ENCODE measurements around the gene GPR39.
A peak's percentile ranks its signal among the peaks of the same experiment; 100 is the strongest.

Gene GPR39

DNA sequence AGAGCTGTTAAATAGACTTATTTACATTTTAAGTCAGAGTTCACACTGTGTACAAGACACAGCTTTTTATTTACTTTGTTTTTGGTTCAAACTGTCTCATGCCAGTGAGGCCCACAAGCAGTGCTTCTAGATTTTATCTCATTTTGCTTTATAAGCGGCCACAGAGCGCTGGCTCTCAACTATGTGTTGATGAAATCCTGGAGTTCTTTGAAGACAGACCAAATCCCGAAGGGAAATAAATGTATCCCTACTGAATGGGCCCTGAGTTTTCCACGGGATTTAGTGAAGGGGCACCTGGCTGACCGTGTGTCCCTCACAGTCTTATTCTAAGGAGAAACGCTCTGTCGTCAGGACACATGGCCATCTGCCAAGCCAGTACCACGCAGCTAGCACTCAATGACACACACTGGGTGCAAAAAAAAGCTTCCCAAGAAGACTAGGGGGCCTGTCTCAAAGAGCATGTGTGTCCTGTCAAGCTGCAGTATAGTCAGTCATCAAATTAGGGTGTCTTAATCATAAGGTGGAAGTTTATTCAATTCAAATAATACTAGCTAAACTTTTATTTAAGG is 230.0 kb downstream of the GPR39 start:
- DNase-seq = no peak

DNA sequence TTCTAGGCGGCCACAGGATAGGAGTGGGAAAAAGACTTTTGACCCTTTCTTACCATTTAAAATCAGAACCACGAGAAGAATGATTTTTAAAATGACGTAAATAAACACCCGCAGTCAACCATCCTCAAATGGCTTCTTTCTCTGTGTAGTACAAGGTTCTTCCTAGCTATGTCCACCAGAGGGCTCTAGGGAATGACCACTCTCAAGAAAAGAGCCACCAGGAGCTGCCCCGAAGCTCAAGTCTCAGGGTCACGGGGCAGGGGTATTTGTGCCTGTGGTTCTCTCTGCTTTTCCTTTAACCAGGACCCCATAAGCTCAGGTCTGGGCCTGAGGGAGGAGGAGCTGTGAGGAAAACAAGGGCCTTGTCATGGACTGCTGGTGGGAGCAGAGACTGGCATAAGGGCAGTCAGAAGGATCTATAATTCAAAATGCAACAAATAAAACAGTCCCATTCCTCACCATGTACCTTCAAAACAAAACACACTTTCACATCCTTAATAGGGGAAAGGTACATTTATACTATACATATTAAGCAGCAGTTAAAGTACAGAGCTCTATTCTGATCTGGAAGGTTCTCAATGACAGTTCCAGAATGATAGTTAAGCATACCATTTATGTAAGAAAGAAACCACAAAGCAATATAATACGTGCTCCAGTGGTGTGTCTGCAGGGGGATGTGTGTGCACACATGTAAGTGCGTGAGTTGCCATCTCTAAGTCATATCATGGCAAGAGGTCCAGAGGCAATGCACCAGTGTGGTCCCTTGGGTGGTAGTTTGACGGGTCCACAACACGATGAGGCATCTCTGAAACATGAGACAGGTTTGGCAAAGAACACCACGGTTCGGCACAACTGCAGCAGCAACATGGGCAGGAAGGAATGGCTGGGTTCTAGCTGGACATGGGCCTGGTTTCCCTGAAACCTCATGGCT is 234.8 kb downstream of the GPR39 start:
- peak; percentile 56 for DNase-seq

DNA sequence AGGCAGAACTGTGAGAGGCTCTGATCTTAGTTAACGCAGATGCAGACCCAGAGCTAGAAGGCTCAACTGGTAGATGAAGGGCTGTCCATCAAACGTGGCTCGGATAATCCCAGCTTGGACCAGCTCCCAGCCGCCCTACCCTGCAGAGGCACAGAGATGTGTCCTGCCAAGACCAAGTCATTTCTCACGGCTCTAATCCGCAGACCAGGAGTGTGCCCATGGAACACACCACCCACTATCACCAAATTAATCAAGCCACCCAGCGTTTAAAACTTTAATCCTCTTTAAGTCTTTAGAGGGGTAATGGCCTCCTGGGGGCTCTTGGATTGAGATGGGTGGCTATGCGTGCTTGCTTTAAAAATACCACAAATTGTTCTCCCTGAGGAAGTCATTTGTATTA is 235.9 kb downstream of the GPR39 start:
- DNase-seq = peak; percentile 23

DNA sequence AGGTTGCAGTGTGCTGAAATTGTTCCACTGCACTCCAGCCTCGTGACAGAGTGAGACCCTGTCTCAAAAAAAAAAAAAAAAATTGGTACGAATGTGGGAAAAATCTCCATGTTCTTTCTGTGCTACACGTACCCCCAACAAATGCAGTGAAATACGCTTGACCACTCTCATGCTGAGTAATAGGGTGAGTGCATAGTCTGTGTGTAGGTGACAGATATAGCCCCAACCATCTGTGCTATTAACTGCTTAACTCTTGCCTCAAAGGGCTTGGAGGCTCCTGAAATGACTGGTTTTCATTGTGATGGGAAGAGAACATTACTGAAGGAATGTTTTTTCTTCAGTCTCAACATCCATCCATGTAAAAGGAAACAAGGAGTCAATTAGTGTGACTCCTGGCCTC is 237.7 kb downstream of the GPR39 start:
- DNase-seq = no peak

- DNase-seq = no peak
Observed at GRCh38 chr2:132654968-132655367, 238.4 kb downstream of the GPR39 start.

GRCh38 chr2:132656266-132656975 is 239.8 kb downstream of the GPR39 start:
- no peak for DNase-seq

DNA sequence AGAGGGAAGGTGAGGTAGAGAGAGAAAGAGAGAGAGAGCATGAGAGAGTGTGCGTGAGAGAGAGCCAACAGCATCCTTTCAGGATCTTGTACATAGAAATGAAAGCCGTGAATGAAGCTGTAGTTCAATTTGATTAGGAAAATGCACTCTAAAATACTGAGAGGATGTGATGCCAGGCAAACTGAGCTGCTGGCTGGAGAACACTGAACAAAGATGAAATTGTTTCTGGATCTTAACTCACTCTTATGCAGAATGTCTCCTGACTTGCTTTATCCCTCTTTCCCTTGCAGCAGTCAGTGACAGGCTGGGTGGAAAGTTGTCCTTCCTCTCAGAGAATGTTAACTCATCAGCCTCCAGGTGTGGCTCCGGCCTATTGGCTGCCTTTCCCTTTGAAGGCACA is 242.7 kb downstream of the GPR39 start:
- DNase-seq = no peak

GRCh38 chr2:132662732-132663131 is 246.1 kb downstream of the GPR39 start:
- peak; percentile 32 for DNase-seq

DNA sequence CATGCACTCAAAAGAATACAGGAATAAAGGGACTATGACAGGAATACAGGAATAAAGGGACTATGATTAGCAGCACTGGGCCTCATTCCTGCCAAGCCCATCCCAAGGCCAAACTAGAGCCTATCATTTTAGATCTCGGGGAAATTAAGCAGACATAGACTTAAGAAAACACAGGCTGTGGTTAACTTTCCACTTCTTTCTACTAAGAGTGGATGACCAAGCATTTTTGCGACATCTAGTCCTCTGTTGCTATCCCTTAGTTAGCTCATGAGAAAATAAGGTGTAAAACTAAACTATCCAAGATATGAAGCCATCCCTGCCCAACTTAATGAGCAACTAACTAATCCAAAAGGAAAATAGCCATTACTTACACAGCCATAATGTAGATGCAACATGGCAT is 247.5 kb downstream of the GPR39 start:
- DNase-seq = no peak

DNA sequence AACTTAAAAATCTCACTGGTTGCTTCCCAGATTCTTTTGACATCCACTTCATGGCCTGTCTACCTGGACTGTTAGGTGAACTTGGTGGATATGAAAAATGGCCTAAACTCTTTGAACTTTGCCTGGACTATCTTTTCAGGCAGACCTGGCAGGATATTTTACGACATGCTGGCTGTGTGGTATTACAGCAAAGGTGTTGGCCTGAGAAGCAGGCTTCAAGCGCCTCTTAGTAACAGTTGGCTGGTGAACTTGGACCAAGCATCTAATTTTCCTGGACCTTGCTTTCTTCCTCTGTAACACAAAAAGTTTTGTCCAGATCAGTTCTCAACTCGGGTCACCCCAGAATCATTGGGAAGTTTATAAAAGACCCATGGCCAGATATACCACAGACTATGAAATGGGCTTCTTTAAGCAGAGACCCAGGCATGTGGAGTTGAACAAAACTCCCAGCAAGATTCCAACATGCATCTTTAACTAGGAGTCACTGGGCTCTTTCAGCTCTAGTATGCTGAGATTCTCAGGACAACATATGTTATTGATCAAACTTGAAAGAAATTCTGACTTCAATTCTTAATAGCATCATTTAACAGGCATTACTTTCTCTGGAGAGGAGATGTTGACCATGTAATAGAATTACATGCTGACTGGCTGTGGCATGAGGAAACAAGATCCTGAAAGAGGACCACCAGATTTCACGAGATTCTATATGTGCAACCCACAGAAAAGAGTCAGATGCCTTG is 249.0 kb downstream of the GPR39 start:
- no peak for DNase-seq

- DNase-seq = no peak
Observed at GRCh38 chr2:132667706-132668105, 251.1 kb downstream of the GPR39 start.

GRCh38 chr2:132668189-132668823 is 251.7 kb downstream of the GPR39 start:
- peak; percentile 75 for DNase-seq

DNA sequence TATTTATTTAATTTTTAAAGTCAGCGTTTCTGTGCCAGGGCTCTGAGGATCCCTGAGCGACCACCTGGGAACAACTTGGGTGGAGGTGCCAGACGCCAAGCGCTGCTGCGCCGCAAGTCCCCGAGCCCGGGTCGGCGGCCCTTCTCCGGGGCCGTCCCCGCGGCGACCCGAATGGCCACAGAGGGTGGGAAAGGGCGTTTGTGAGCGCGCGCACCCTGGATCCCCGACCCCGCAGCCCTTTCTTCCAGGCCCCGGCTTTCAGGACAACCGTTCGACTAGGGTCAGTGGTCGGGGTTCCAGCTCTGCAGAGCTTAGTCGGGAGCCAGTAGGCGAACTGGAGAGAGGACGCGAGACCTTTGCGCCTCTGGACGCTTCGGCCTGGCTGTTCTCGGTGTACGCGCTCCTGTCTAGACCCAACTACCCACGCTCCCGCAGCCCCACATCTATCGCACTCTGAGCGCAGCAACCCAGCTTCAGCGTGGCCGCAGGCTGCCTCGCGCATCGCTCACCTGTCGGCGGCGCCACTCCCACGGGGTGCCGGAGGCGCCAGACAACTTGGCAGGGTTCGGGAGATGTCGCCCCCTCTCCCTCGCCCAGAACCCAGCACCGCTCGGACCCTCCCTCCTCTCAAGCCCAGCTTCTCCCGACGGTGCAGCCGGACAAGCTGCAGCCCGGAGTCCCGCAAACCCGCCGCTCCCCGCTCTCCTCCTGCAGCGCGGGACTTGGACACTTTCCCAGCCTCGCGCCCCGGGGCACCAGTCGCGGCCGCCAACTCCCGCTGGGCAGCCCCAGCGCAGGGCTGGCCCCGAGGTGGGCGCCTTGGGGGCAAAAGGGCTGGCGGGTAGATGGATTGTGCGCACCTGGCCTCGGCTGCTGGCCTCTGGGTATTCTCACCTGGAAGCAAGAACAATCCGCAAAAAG is 252.6 kb downstream of the GPR39 start:
- peak; percentile 74 for DNase-seq

DNA sequence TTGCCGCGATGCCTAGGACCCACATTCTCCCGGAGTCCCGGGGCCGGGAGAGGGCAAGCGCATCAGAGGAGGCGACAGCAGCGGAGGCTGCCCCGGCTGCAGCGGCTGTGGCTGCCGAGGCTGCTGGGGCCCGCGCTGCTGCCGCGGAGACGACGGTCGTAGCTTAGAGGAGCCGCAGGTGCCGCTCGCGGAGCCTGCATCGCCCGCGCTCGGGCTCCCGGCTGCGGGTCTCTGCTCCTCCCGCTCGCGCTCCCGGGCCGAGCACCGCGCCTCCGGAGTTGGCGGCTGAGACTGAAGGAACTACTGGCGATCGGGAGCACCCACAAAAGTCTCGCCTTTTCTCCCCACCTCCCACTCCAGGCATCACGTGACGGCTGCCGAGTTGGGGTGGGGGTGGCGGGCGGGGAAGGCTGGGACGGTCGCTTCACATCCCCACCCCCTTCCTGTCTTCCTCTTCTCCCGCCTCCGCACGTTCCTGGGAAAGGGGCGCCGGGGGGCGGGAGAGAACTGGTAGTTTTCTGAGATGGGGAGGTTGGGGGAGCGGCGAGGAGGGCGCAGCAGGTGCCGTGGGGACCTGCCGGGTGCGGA is 253.4 kb downstream of the GPR39 start, which contains the start of gene LYPD1:
LYPD1 (minus strand) TSS at position 298 of the 588 bp plus-strand sequence; CDS start at position 25, 273 bp downstream.
- DNase-seq = peak; percentile 70

DNA sequence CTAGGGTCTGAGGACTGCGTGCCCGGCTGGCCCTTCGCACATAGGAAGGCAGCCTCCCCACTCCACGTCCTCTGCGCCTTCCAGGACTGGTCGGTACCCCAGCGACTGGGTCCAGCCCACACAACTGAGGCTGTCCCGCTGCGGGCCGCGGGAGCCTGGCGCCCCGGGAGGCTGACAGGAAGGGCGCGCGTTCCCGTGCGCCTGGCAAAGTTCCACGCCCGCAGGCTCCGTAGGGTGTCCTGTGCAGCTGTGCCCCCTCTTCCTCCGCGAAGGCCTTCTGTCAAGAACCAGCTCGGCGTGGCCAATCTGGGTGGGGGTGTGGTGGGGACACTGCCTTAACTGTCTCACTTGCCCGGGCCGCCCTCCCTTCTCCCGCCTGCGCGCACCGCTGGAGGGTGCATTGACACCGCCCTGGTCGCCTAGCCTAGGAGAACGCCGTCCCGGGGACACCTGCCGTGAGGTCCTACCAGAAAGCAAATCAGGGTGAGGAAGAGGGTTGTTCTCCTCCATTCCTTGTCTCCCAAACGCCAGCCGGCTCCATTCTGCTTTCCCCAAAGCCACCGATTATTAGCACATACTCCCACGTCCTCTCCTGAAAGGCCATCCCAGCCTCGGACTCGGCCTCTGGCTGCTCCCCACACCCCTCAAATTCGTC is 254.0 kb downstream of the GPR39 start:
- DNase-seq = peak; percentile 52

DNA sequence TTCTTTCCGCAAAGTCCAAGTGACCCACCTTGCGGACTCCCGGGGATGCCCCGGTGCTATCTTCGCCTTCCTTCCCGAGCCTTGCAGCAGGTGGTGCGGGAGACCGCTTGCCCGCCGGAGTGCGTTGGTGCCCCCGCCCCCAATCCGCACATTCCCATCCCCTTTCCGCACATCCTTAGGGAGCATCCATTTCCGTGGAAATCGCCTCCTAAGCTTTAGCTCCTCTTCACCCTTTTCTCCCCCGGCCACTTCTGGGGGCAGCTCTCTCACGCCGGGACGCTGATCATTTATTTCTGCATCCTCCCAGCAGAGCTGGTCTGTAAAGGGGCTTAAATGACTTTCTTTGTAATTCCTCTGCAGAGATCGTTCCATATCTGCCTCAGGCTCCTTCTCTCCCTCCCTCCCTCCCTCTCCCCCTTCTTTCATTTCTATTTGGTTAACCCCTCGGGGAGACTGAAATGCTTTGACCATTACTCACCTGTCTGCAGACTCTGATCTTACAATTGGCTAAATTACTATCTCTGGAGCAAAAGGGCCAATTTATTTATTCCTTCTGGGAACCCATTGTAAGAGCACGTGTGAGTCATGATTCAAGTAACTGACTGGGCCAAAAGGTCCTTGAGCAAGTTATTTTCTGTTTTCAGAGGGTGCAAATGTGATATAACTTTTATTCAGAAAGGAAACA is 254.7 kb downstream of the GPR39 start:
- DNase-seq = peak; percentile 52

- DNase-seq = no peak
Observed at GRCh38 chr2:132676999-132677398, 260.4 kb downstream of the GPR39 start.

DNA sequence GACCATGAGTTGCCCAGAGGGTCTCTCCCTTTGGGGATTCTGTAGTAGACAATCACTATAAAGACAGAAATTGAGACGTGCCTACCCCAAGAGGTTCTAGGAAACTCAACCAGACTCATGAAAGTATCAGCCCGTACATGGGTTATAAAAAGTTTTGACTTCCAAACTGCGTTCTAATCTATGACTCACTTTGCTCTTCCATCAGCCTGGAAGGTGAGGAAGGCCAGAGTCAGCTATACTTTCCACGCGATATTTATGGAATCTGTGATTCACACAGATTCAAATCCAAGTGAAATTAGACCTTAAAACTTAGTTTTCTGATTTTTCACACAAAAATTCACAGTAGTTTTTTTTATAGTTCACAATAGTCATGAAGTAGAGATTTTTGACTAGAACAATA is 261.1 kb downstream of the GPR39 start:
- DNase-seq = no peak

DNA sequence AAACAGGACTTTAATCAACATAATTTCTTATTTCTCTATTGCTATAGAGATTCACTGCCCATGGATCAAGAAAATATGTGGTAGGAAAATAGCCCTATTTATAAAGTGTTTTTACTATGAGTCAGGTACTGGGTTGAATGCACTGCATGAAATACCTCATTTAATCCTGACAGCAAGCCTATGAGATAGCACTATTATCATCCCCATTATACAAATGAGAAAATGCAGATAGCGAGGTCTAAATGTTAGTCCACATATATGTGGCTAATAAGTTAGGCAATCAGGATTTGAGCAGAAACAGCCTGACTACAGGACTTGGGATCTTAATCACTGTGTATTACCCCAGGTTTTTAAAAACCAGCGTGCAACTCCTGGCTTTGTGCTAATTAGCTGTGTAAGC is 261.9 kb downstream of the GPR39 start:
- no peak for DNase-seq

DNA sequence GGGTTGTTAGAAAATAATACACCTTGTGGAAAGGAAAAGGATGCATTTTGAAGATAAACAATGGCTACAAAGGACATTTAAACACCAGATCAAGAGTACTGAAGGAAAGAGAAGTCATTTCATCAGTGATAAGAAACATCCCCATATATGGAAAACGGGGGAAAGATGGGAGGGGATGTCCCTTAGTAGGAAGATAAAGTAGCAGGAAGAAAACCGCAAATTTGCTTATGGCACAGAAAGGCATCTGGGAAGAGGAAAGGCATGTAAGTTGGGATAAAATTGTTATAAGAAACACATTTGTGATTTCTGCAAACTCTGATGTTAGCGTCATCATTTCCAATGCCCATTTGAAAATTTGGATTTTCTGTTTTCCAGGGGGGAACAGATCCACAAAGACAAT is 263.9 kb downstream of the GPR39 start:
- DNase-seq = no peak

All from eye (tissue), 1 donor.